A673 (cell line): ENCODE measurements around the gene NLRP5.

Source experiments
- CTCF ChIP-seq: fragments of 300-800, 200-600 bp; sonication (generic); conservative IDR thresholded peaks from 2 replicates; pipeline ENCODE4 v1.5.1; 2017; ENCODE audit warnings: low read depth, mild to moderate bottlenecking, antibody characterized with exemption, low read length, moderate library complexity, mixed read lengths
- EZH2 ChIP-seq: fragments of 200-600 bp; sonication (generic); IDR thresholded peaks from 2 replicates; pipeline ENCODE4 v1.6.1; 2017; ENCODE audit warnings: borderline replicate concordance, low read depth, mild to moderate bottlenecking, mixed read lengths, antibody characterized with exemption, low read length; ENCODE audit not compliant: poor library complexity, severe bottlenecking

DNA sequence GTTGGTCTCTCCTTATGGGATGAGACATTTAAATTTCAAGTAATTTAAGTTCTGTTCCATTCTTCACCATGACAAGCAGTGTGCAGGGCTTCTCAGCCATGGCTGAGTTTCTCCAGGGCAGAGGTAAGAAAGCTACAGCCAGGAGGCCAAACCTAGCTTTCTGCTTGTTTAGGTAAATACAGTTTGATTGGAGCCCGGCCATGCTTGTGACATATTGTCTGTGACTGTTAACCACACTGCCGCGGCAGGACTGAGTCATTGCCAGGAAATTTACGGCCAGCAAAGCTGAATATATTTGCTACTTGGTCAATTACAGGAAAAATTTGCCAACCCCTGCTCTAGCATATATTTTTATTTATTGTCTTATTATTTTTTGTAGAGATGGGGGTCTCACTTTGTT is 28.2 kb upstream of the NLRP5 start:
- no peak for TF ChIP-seq CTCF
- no peak for TF ChIP-seq EZH2
